DLD1 (cell line): ENCODE results near the gene EIF4G3.

Experiments
- in situ Hi-C: cut with HindIII; loops from 2 replicates; pipeline ENCODE4 v1.10.0; 2017; ENCODE audit warnings: low sequenced_read_pairs

EIF4G3 gene

DNA sequence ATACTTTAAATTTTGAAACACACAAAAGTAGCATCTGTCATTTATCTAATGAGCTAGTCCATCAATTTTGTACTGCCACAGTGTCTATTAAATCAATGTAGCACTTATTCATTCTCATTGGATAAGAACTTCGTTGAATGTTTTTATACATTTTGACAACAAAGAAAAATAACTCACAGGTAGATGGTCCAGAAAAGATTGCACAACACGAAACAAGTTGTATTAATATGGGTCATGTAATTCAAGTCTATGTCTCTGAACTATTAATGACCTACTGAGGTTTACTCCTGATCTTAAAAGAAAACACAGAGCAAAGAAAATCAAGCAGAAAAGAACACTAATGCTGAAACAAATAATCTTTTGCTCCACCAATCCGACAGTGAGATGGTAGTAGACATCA lies 404.9 kb downstream of the EIF4G3 start:
- in situ Hi-C loops = no loop called here

DNA sequence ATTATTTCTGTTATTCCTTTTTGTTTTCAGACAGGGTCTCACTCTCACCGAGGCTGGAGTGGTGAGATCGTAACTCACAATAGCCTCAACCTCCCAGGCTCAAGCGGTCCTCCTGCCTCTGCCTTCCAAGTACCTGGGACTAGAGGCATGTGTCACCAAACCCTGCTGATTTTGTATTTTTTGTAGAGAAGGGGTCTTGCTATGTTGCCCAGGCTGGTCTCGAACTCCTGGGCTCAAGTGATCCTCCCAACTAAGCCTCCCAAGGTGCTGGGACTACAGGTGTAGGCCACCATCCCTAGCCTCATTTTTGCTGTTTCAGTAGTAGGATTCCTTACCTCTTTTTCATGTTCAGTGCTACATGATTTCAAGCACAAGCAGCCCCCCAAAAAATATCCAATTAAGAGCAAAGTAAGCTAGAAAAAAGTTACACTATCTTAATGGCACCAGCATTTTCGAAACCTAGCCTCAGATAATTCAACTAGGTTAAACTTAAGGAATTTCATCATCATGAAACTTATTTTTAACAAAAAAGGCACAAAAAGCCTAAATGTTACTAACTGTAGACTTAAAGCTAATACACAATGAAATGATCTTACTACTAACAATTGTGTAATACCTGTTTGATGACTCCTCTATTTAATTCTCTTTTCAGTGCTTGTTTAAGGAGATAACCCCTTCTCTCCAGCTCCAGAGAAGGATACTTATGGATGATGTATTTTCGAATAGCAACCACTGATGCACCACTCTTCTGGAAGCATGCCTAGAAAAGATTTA lies 406.2 kb downstream of the EIF4G3 start:
- in situ Hi-C loops = no loop called here

DNA sequence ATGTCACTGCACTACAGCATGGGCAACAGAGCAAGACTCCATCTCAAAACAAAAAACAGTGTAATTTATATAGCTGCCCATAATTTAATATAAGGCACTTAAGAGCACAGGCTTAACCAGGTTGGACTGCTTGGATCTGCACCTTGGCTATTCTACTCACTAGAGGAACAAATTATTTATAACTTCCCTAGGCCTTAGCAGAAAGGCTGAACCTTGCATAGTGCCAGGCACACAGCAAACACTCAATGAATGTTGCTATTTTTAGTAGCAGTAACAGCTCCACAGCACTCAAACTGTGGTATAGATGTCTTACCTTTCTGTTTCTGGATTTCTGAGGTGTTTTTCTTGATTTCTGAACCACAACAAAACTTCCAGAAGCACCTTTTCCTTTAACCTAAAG lies 409.4 kb downstream of the EIF4G3 start:
- in situ Hi-C loops = no loop called here

DNA sequence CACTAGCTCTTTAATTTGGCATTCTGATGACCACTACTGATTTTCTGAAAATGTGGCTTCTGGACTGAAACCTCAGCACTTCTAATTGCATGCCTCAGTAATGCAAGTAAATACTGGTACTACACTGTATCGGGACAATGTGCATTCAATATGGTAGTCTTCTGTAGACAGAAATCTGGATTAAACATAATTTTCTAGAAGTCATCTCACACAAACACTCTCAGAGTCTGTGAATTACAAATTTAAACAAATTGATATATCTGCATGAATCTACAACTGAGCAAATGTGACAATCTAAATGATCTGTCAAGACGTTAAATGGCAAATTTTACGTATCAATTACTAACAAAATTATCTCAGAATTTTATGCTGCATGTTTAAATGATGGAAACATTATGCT lies 413.3 kb downstream of the EIF4G3 start:
- in situ Hi-C loops = no loop called here

DNA sequence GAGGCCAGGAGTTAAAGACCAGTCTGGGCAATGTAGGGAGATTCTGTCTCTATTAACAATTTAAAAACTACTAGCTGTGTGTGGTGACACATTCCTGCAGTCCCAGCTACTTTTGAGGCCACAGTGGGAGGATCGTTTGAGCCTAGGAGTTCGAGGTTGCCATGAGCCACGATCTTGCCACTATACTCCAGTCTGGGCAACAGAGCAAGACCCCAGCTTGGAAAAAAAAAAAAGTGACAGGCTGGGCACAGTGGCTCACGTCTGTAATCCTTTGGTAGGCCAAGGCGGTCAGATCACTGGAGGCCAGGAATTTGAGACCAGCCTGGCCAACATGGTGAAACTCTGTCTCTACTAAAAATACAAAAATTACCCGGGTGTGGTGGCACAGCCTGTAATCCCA lies 416.4 kb downstream of the EIF4G3 start:
- in situ Hi-C loops = no loop called here
